Measurements from ENCODE around the gene ERI3.

- no peak for TF ChIP-seq CTCF (IDR thresholded peaks at IDR 0.05)
- TF ChIP-seq EZH2 (IDR thresholded peaks at IDR 0.05): no peak
- no peak for TF ChIP-seq EZH2phosphoT487 (IDR thresholded peaks at IDR 0.05)
Measured at GRCh38 chr1:44254392-44254910, 100.6 kb downstream of the ERI3 start.
